DMS153 treated with DMSO at 0.1 percent for 48 hours (cell line): ENCODE measurements around the gene HDAC9.

Experiments used
- DNase-seq: peaks from one replicate; lab custom pipeline; 2025; ENCODE audit not compliant: unreplicated experiment; lab: John Stamatoyannopoulos, UW

HDAC9 gene

GRCh38 chr7:18653381-18654155 is 158.0 kb downstream of the HDAC9 start:
- DNase-seq: no peak

GRCh38 chr7:18654709-18655108 is 159.2 kb downstream of the HDAC9 start:
- DNase-seq: no peak

GRCh38 chr7:18655506-18655905 is 160.0 kb downstream of the HDAC9 start:
- DNase-seq: no peak

- DNase-seq: no peak
These were observed 160.4 kb downstream of the HDAC9 start for GRCh38 chr7:18655912-18656311.

- no peak for DNase-seq
These were observed 160.8 kb downstream of the HDAC9 start for GRCh38 chr7:18656362-18656761.

- no peak for DNase-seq
These were observed 164.2 kb downstream of the HDAC9 start for GRCh38 chr7:18659746-18660145.

- no peak for DNase-seq
These were observed 167.8 kb downstream of the HDAC9 start for GRCh38 chr7:18663321-18663720.

GRCh38 chr7:18666107-18666728 is 170.7 kb downstream of the HDAC9 start:
- DNase-seq: peak; percentile 60

GRCh38 chr7:18667466-18667865 is 171.9 kb downstream of the HDAC9 start:
- peak; percentile 19 for DNase-seq

GRCh38 chr7:18671176-18671575 is 175.6 kb downstream of the HDAC9 start:
- DNase-seq: no peak

- no peak for DNase-seq
These were observed 180.0 kb downstream of the HDAC9 start for GRCh38 chr7:18675579-18675978.

- no peak for DNase-seq
These were observed 183.7 kb downstream of the HDAC9 start for GRCh38 chr7:18679261-18679660.

GRCh38 chr7:18680576-18680975 is 185.0 kb downstream of the HDAC9 start:
- no peak for DNase-seq

- DNase-seq: no peak
These were observed 189.4 kb downstream of the HDAC9 start for GRCh38 chr7:18684916-18685315.

- DNase-seq: no peak
These were observed 190.4 kb downstream of the HDAC9 start for GRCh38 chr7:18685971-18686370.

GRCh38 chr7:18689551-18689950 is 194.0 kb downstream of the HDAC9 start:
- no peak for DNase-seq

GRCh38 chr7:18693406-18693805 is 197.9 kb downstream of the HDAC9 start:
- DNase-seq: no peak

GRCh38 chr7:18693816-18694215 is 198.3 kb downstream of the HDAC9 start:
- no peak for DNase-seq

GRCh38 chr7:18694484-18694883 is 198.9 kb downstream of the HDAC9 start:
- DNase-seq: no peak

GRCh38 chr7:18694911-18695310 is 199.4 kb downstream of the HDAC9 start:
- no peak for DNase-seq

GRCh38 chr7:18698258-18698734 is 202.7 kb downstream of the HDAC9 start:
- DNase-seq: no peak

- DNase-seq: no peak
These were observed 204.6 kb downstream of the HDAC9 start for GRCh38 chr7:18700147-18700546.
